Neural cell (in vitro differentiated cells): ENCODE measurements around the gene CYP2E1.
"Not testable (repeated sequence)": the region's sequence is repeated elsewhere in the genome, so short reads cannot be mapped to it uniquely, and the experiment has no call there.

ENCODE experiments used
- EP300 ChIP-seq: fragments of 450-650 bp; conservative IDR thresholded peaks from 2 replicates; pipeline ENCODE4 v1.6.1; 2014; ENCODE audit warnings: antibody characterized with exemption, mild to moderate bottlenecking, moderate library complexity; ENCODE audit not compliant: poor library complexity, severe bottlenecking
- EZH2 ChIP-seq: fragments of 200-600, 300-800 bp; shearing (Covaris generic), sonication (generic); IDR thresholded peaks from 2 replicates; pipeline ENCODE4 v1.6.1; 2014; ENCODE audit warnings: antibody characterized with exemption, low read length, borderline replicate concordance, mild to moderate bottlenecking; ENCODE audit not compliant: insufficient read depth, poor library complexity, severe bottlenecking
- MXI1 ChIP-seq: fragments of 450-650 bp; conservative IDR thresholded peaks from 2 replicates; pipeline ENCODE4 v1.6.1; 2014; ENCODE audit warnings: antibody characterized with exemption, mild to moderate bottlenecking; ENCODE audit not compliant: poor library complexity, severe bottlenecking
- POLR2AphosphoS5 ChIP-seq: IDR thresholded peaks from 2 replicates; pipeline ENCODE4 v1.6.1; 2012
- TAF1 ChIP-seq: IDR thresholded peaks from 2 replicates; pipeline ENCODE4 v1.6.1; 2012; ENCODE audit warnings: low read depth
- TF ChIP-seq, protein P1 (sequence below): fragments of 450-650 bp; IDR thresholded peaks from 2 replicates; pipeline ENCODE4 v1.5.1; 2014; ENCODE audit warnings: antibody characterized with exemption, mild to moderate bottlenecking, moderate library complexity; ENCODE audit not compliant: poor library complexity, severe bottlenecking
- TF ChIP-seq, protein P2 (sequence below): IDR thresholded peaks from 2 replicates; pipeline ENCODE4 v1.6.1; 2012; ENCODE audit warnings: borderline replicate concordance

DNA sequence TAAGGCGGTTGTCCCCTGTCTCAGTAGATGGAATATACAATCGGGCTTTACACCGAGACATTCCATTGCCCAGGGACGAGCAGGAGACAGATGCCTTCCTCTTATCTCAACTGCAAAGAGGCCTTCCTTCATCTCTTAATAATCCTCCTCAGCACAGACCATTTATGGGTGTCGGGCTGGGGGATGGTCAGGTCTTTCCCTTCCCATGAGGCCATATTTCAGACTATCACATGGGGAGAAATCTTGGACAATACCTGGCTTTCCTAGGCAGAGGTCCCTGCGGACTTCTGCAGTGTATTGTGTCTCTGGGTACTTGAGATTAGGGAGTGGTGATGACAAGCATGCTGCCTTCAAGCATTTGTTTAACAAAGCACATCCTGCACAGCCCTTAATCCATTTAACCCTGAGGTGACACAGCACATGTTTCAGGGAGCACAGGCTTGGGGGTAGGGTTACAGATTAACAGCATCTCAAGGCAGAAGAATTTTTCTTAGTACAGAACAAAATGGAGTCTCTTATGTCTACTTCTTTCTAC lies 14.3 kb downstream of the CYP2E1 start:
- TF ChIP-seq, protein P1, sequence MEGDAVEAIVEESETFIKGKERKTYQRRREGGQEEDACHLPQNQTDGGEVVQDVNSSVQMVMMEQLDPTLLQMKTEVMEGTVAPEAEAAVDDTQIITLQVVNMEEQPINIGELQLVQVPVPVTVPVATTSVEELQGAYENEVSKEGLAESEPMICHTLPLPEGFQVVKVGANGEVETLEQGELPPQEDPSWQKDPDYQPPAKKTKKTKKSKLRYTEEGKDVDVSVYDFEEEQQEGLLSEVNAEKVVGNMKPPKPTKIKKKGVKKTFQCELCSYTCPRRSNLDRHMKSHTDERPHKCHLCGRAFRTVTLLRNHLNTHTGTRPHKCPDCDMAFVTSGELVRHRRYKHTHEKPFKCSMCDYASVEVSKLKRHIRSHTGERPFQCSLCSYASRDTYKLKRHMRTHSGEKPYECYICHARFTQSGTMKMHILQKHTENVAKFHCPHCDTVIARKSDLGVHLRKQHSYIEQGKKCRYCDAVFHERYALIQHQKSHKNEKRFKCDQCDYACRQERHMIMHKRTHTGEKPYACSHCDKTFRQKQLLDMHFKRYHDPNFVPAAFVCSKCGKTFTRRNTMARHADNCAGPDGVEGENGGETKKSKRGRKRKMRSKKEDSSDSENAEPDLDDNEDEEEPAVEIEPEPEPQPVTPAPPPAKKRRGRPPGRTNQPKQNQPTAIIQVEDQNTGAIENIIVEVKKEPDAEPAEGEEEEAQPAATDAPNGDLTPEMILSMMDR, result not testable (repeated sequence)
- not testable (repeated sequence) for TF ChIP-seq POLR2AphosphoS5, TAF1, EZH2, EP300, MXI1
- TF ChIP-seq, protein P2, sequence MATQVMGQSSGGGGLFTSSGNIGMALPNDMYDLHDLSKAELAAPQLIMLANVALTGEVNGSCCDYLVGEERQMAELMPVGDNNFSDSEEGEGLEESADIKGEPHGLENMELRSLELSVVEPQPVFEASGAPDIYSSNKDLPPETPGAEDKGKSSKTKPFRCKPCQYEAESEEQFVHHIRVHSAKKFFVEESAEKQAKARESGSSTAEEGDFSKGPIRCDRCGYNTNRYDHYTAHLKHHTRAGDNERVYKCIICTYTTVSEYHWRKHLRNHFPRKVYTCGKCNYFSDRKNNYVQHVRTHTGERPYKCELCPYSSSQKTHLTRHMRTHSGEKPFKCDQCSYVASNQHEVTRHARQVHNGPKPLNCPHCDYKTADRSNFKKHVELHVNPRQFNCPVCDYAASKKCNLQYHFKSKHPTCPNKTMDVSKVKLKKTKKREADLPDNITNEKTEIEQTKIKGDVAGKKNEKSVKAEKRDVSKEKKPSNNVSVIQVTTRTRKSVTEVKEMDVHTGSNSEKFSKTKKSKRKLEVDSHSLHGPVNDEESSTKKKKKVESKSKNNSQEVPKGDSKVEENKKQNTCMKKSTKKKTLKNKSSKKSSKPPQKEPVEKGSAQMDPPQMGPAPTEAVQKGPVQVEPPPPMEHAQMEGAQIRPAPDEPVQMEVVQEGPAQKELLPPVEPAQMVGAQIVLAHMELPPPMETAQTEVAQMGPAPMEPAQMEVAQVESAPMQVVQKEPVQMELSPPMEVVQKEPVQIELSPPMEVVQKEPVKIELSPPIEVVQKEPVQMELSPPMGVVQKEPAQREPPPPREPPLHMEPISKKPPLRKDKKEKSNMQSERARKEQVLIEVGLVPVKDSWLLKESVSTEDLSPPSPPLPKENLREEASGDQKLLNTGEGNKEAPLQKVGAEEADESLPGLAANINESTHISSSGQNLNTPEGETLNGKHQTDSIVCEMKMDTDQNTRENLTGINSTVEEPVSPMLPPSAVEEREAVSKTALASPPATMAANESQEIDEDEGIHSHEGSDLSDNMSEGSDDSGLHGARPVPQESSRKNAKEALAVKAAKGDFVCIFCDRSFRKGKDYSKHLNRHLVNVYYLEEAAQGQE, result not testable (repeated sequence)
